SK-N-SH (cell line): ENCODE measurements around the gene ZNF697. TPM values are rescaled to one million over a fixed set of nuclear protein-coding genes. Genes with fewer than 3 reads are reported as not detected.

Experiments used
- CTCF ChIA-PET: fragments of 300-600, 350-600 bp; formaldehyde crosslinking; extraction: SDS; loops from one replicate; lab custom pipeline; 2021; lab: Yijun Ruan, JAX
- POLR2A ChIA-PET: fragments of 350-600 bp; sonication (Branson Sonifier 250); formaldehyde crosslinking; extraction: SDS; loops from one replicate; lab custom pipeline; 2020; ENCODE audit warnings: antibody characterized with exemption, inconsistent platforms; lab: Yijun Ruan, JAX
- DNase-seq: peaks from one replicate; pipeline ENCODE4 v3.0.0; 2012
- H2AFZ ChIP-seq: fragments of 200-600 bp; sonication (generic); 2 replicates; pipeline ENCODE4 v1.8.1; 2016; ENCODE audit warnings: antibody characterized with exemption, mild to moderate bottlenecking, low read depth
- H3F3A ChIP-seq: fragments of 200-600 bp; sonication (generic); replicated peaks from 2 replicates; pipeline ENCODE3; 2016; ENCODE audit warnings: antibody characterized with exemption, mild to moderate bottlenecking; ENCODE audit not compliant: insufficient read depth
- H3K27ac ChIP-seq, 2 experiments: fragments of 200-500 bp in 1 of 2; fragments of 200-600 bp in 1 of 2; sonication (Bioruptor generic) in 1 of 2; sonication (generic), shearing (Covaris generic) in 1 of 2; 2 replicates each; pipeline versions ENCODE4 v1.5.1 to v1.6.1; 2014 to 2016; ENCODE audit warnings: low read depth in 2 of 2, inconsistent platforms in 1 of 2, low read length in 1 of 2, mild to moderate bottlenecking in 1 of 2, mixed read lengths in 1 of 2
- H3K27me3 ChIP-seq: fragments of 200-600 bp; sonication (generic), shearing (Covaris generic); 2 replicates; pipeline ENCODE4 v1.6.1; 2016; ENCODE audit warnings: mixed run types; ENCODE audit not compliant: insufficient read depth
- H3K36me3 ChIP-seq, 2 experiments: fragments of 200-500 bp in 1 of 2; fragments of 200-600 bp in 1 of 2; sonication (Bioruptor generic) in 1 of 2; sonication (generic) in 1 of 2; replicated peaks in 1 of 2; 2 replicates each; pipeline versions ENCODE3 to v1.5.1; 2014 to 2016; ENCODE audit warnings: low read length in 1 of 2, mild to moderate bottlenecking in 1 of 2; ENCODE audit not compliant: insufficient read depth in 2 of 2, control insufficient read depth in 1 of 2
- H3K4me1 ChIP-seq, 2 experiments: fragments of 200-500 bp in 1 of 2; fragments of 200-600 bp in 1 of 2; sonication (Bioruptor generic) in 1 of 2; sonication (generic), shearing (Covaris generic) in 1 of 2; 2 replicates each; pipeline versions ENCODE4 v1.5.1 to v1.6.1; 2014 to 2016; ENCODE audit warnings: low read depth in 1 of 2, low read length in 1 of 2, mixed run types in 1 of 2; ENCODE audit not compliant: insufficient read depth in 2 of 2, control insufficient read depth in 1 of 2
- H3K4me2 ChIP-seq: fragments of 200-600 bp; sonication (generic), shearing (Covaris generic); 2 replicates; pipeline ENCODE4 v1.6.1; 2017; ENCODE audit warnings: mixed run types
- H3K4me3 ChIP-seq, 2 experiments: fragments of 200-500 bp in 1 of 2; fragments of 200-600 bp in 1 of 2; sonication (Bioruptor generic) in 1 of 2; sonication (generic), shearing (Covaris generic) in 1 of 2; 2 replicates each; pipeline versions ENCODE4 v1.5.1 to v1.8.1; 2014 to 2016; ENCODE audit warnings: low read depth in 2 of 2, inconsistent platforms in 1 of 2, low read length in 1 of 2, mild to moderate bottlenecking in 1 of 2, mixed read lengths in 1 of 2, moderate library complexity in 1 of 2
- H3K79me2 ChIP-seq: fragments of 200-600 bp; sonication (generic); 2 replicates; pipeline ENCODE4 v1.8.1; 2017; ENCODE audit warnings: mild to moderate bottlenecking; ENCODE audit not compliant: insufficient read depth
- H3K9ac ChIP-seq: fragments of 200-600 bp; sonication (generic); 2 replicates; pipeline ENCODE4 v1.6.1; 2017; ENCODE audit warnings: mixed run types
- H3K9me2 ChIP-seq: fragments of 200-600 bp; sonication (generic); 2 replicates; pipeline ENCODE4 v1.6.1; 2017; ENCODE audit warnings: mixed run types
- H3K9me3 ChIP-seq: fragments of 200-600 bp; sonication (generic); 2 replicates; pipeline ENCODE4 v1.6.1; 2017; ENCODE audit warnings: mixed run types, mild to moderate bottlenecking, moderate library complexity
- H4K20me1 ChIP-seq: fragments of 200-600 bp; sonication (generic); 2 replicates; pipeline ENCODE4 v1.6.1; 2017; ENCODE audit warnings: mild to moderate bottlenecking, mixed run types; ENCODE audit not compliant: insufficient read depth
- CHD2 ChIP-seq: fragments of 150-350 bp; IDR thresholded peaks from 2 replicates; pipeline ENCODE4 v1.6.1; 2018; ENCODE audit warnings: low read length; ENCODE audit not compliant: partially characterized antibody
- ELF1 ChIP-seq: IDR thresholded peaks from 2 replicates; pipeline ENCODE4 v1.4.0; 2012
- EP300 ChIP-seq, 2 experiments: IDR thresholded peaks; 2 replicates each; pipeline versions ENCODE4 v1.4.0 to v1.6.1; 2012; ENCODE audit warnings: borderline replicate concordance in 1 of 2, low read depth in 1 of 2, low read length in 1 of 2
- FOSL2 ChIP-seq: IDR thresholded peaks from 2 replicates; pipeline ENCODE4 v1.4.0; 2012; ENCODE audit warnings: low read depth, mild to moderate bottlenecking, moderate library complexity, borderline replicate concordance
- MXI1 ChIP-seq: IDR thresholded peaks from 2 replicates; pipeline ENCODE4 v1.6.1; 2012; ENCODE audit warnings: mild to moderate bottlenecking, low read depth, low read length, improper control_type of control experiment
- PBX3 ChIP-seq: IDR thresholded peaks from 2 replicates; pipeline ENCODE4; 2012
- RAD21 ChIP-seq: IDR thresholded peaks from 2 replicates; pipeline ENCODE4 v1.6.1; 2012; ENCODE audit warnings: mild to moderate bottlenecking, low read length
- RFX5 ChIP-seq: IDR thresholded peaks from 2 replicates; pipeline ENCODE4 v1.6.1; 2012; ENCODE audit warnings: mild to moderate bottlenecking, improper control_type of control experiment, low read length
- TCF12 ChIP-seq: IDR thresholded peaks from 2 replicates; pipeline ENCODE4 v1.4.0; 2012
- TEAD4 ChIP-seq: IDR thresholded peaks from 2 replicates; pipeline ENCODE4 v1.4.0; 2012; ENCODE audit warnings: mild to moderate bottlenecking, borderline replicate concordance; ENCODE audit not compliant: insufficient read depth
- YY1 ChIP-seq: IDR thresholded peaks from 2 replicates; pipeline ENCODE4 v1.4.0; 2012; ENCODE audit warnings: low read depth, mild to moderate bottlenecking
- WGBS: methylation state at CpG from one replicate; pipeline ENCODE4 v1.1.6; 2017; ENCODE audit warnings: low lambda C conversion rate; 5-methylcytosine and 5-hydroxymethylcytosine counted together
- polyA plus RNA-seq, 3 experiments: library from polyadenylated mRNA; depleted of rRNA; stranded (reverse); fragments of >200 nt; gene quantifications; 2 replicates each; pipeline ENCODE4 v1.2.3, GENCODE V29; 2012
- TF ChIP-seq, protein P1 (sequence below): fragments of 150-350 bp; IDR thresholded peaks from 2 replicates; pipeline ENCODE4 v1.6.1; 2016; ENCODE audit warnings: mild to moderate bottlenecking, low read depth, low read length
- TF ChIP-seq, protein P2 (sequence below): fragments of 200-600 bp; sonication (generic); IDR thresholded peaks from 2 replicates; pipeline ENCODE4 v1.6.1; 2017; ENCODE audit warnings: antibody characterized with exemption, mild to moderate bottlenecking, moderate library complexity

ZNF697 gene
- polyA plus RNA-seq, 1 of the 3 experiments (the other 2 are of a cell fraction) = 3.4 TPM

- TF ChIP-seq CHD2 (no peak), EP300 (IDR thresholded peaks at IDR 0.05; ENCODE audit: borderline replicate concordance in 1 of 2, low read depth in 1 of 2, low read length in 1 of 2) (no peak), RAD21 (peak; percentile 67), RFX5 (no peak), TEAD4 (no peak), TCF12 (no peak)
- TF ChIP-seq, protein P1, sequence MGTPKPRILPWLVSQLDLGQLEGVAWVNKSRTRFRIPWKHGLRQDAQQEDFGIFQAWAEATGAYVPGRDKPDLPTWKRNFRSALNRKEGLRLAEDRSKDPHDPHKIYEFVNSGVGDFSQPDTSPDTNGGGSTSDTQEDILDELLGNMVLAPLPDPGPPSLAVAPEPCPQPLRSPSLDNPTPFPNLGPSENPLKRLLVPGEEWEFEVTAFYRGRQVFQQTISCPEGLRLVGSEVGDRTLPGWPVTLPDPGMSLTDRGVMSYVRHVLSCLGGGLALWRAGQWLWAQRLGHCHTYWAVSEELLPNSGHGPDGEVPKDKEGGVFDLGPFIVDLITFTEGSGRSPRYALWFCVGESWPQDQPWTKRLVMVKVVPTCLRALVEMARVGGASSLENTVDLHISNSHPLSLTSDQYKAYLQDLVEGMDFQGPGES = no peak
- TF ChIP-seq, protein P2, sequence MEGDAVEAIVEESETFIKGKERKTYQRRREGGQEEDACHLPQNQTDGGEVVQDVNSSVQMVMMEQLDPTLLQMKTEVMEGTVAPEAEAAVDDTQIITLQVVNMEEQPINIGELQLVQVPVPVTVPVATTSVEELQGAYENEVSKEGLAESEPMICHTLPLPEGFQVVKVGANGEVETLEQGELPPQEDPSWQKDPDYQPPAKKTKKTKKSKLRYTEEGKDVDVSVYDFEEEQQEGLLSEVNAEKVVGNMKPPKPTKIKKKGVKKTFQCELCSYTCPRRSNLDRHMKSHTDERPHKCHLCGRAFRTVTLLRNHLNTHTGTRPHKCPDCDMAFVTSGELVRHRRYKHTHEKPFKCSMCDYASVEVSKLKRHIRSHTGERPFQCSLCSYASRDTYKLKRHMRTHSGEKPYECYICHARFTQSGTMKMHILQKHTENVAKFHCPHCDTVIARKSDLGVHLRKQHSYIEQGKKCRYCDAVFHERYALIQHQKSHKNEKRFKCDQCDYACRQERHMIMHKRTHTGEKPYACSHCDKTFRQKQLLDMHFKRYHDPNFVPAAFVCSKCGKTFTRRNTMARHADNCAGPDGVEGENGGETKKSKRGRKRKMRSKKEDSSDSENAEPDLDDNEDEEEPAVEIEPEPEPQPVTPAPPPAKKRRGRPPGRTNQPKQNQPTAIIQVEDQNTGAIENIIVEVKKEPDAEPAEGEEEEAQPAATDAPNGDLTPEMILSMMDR = peak; percentile 90
Measured at GRCh38 chr1:119675349-119676345, 27.6 kb upstream of the ZNF697 start (continued).

- 46% methylated on average over 6 of the region's 6 CpGs for WGBS
- H3K27ac ChIP-seq = peak overlapping the region; percentile 75 to 97; a peak in 3 of 4 replicates
- peak overlapping the region; percentile 64 for H3K4me2 ChIP-seq
- H3K9me3 ChIP-seq = no peaks in the 10 kb centered on the region
- H3K4me3 ChIP-seq = peak overlapping the region; percentile 49 to 50
- no peak for DNase-seq
- H3K36me3 ChIP-seq = no peaks in the 10 kb centered on the region
- H3K27me3 ChIP-seq = no peaks in the 10 kb centered on the region
- H3F3A ChIP-seq = peaks cover 14% of the 10 kb centered on the region
- peak overlapping the region; percentile 67; the same call in 1 of the 2 replicates for H3K9ac ChIP-seq
- H4K20me1 ChIP-seq = no peaks in the 10 kb centered on the region
- POLR2A ChIA-PET = interaction anchor here (0.6 to 0.7 kb wide), 2 partner anchors 26 to 27 kb away, joined by 3 read pairs; partner anchors contain the start of gene ZNF697
- no peaks in the 10 kb centered on the region for H3K9me2 ChIP-seq
- CTCF ChIA-PET = interaction anchor here (0.6 to 4.5 kb wide), 37 partner anchors 9 to 199 kb away, joined by 3 to 102 read pairs (median 6); partner anchors contain the start of genes PHGDH and ZNF697
- TF ChIP-seq PBX3 (peak; percentile 22; the same call in 1 of the 2 replicates), FOSL2 (no peak), ELF1 (no peak), YY1 (no peak), MXI1 (no peak)
- TF ChIP-seq, all 33 proteins: peak for 1
- no peaks in the 10 kb centered on the region for H3K79me2 ChIP-seq
- H2AFZ ChIP-seq = peak overlapping the region; percentile 77; the same call in 1 of the 2 replicates
- H3K4me1 ChIP-seq = peaks cover 3 to 20% of the 10 kb centered on the region in 2 experiments; a peak in 3 of 4 replicates
Measured at GRCh38 chr1:119674835-119675289, 26.8 kb upstream of the ZNF697 start.
